Measurements from ENCODE around the gene PUM2.
"Not testable (repeated sequence)": the region's sequence is repeated elsewhere in the genome, so short reads cannot be mapped to it uniquely, and the experiment has no call there.

Gene PUM2

DNA sequence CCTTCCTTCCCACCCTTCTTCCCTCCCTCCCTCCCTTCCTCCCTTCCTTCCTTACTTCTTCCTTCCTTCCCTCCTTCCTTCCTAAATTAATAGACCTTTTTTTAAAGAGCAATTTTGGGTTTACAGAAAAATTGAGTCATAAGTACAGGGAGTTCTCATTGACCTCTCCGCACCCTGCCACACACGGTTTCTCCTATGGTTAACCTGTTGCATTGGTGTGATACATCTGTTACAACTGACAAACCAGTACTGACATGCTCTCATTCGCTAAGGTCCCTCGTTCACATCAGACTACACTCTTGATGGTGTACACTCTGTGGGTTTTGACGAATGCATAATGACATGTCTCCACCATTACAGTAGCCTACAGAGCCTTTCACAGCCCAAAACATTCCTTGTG, 114.1 kb downstream of the PUM2 start:
- in situ Hi-C loops (cut with MboI; ENCODE audit: low sequenced_read_pairs, unreplicated experiment) = loop anchor here (25.0 kb wide), 1 partner anchor 401 kb away; no protein-coding TSS in a partner anchor
- DNase-seq (ENCODE audit: low spot score) = no peak
- TF ChIP-seq CTCF (IDR thresholded peaks at IDR 0.05; ENCODE audit: borderline replicate concordance, control extremely low read depth, extremely low read depth, insufficient read depth, missing control alignments) = no peak

- in situ Hi-C loops (cut with MboI; ENCODE audit: low sequenced_read_pairs, unreplicated experiment) = loop anchor here (25.0 kb wide), 1 partner anchor 402 kb away; no protein-coding TSS in a partner anchor
- no peak for DNase-seq (ENCODE audit: low spot score)
- TF ChIP-seq CTCF (IDR thresholded peaks at IDR 0.05; ENCODE audit: borderline replicate concordance, control extremely low read depth, extremely low read depth, insufficient read depth, missing control alignments) = no peak
These were observed 114.9 kb downstream of the PUM2 start for GRCh38 chr2:20235655-20236305.

DNA sequence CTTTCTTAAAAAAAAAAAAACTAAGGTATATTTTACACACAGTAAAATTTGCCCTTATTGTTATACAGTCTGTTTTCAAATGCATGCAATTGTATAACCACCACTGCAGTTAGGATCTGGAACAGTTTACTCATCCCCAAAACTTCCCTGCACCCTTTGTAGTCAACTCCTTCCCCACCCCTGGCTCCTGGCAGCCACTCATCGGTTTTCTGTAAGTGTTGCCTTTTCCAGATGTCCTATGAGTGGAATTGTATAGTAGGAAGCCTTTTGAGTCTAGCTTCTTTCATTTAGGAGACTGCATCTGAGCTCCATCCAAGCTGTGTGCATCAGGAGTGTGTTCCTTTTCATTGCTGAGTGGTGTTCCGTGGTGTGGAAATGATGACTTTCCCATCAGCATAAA, 116.0 kb downstream of the PUM2 start:
- in situ Hi-C loops (cut with MboI; ENCODE audit: low sequenced_read_pairs, unreplicated experiment) = loop anchor here (25.0 kb wide), 1 partner anchor 403 kb away; no protein-coding TSS in a partner anchor
- DNase-seq (ENCODE audit: low spot score) = not testable (repeated sequence)

DNA sequence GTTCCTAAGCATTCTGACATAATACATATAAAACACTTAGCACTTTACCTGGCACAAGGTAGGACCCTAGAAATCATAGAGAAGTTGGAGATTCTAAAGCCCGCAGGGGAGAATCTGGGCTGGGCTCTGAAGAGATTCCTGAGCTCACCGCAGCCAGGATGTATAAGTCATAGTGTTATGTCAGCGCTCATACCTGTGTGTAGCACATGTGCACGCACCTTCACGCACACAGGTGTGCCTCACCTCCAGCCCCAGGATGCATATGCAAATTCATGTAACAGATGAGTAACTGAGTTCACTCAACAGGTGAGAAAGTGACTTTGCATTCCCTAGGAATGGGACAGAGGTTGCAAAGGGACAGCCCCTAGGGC, 117.8 kb downstream of the PUM2 start:
- TF ChIP-seq CTCF (IDR thresholded peaks at IDR 0.05; ENCODE audit: borderline replicate concordance, control extremely low read depth, extremely low read depth, insufficient read depth, missing control alignments) = no peak
- in situ Hi-C loops (cut with MboI; ENCODE audit: low sequenced_read_pairs, unreplicated experiment) = loop anchor here (25.0 kb wide), 1 partner anchor 404 kb away; no protein-coding TSS in a partner anchor
- DNase-seq (ENCODE audit: low spot score) = no peak

GRCh38 chr2:20231598-20232026, 119.0 kb downstream of the PUM2 start:
- no peak for TF ChIP-seq CTCF (IDR thresholded peaks at IDR 0.05; ENCODE audit: borderline replicate concordance, control extremely low read depth, extremely low read depth, insufficient read depth, missing control alignments)
- no peak for DNase-seq (ENCODE audit: low spot score)
- in situ Hi-C loops (cut with MboI; ENCODE audit: low sequenced_read_pairs, unreplicated experiment) = loop anchor here (25.0 kb wide), 1 partner anchor 406 kb away; no protein-coding TSS in a partner anchor

- in situ Hi-C loops (cut with MboI; ENCODE audit: low sequenced_read_pairs, unreplicated experiment) = loop anchor here (25.0 kb wide), 1 partner anchor 406 kb away; no protein-coding TSS in a partner anchor
- TF ChIP-seq CTCF (IDR thresholded peaks at IDR 0.05; ENCODE audit: borderline replicate concordance, control extremely low read depth, extremely low read depth, insufficient read depth, missing control alignments) = no peak
- DNase-seq (ENCODE audit: low spot score) = no peak
These were observed 119.5 kb downstream of the PUM2 start for GRCh38 chr2:20231159-20231558.

DNA sequence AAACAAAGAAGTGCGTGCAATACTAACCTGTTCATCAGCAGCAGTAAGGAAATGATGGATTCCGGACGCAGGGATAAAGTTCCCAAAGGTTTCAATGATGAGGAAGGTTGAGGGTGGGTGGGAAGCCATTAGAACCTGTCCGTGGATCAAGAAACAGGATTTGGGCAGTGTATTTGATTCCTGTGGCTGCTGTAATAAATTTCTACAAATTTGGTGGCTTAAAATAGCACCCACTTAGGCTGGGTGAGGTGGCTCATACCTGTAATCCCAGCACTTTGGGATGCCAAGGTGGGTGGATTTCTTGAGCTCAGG, 120.6 kb downstream of the PUM2 start:
- in situ Hi-C loops (cut with MboI; ENCODE audit: low sequenced_read_pairs, unreplicated experiment) = loop anchor here (25.0 kb wide), 1 partner anchor 407 kb away; no protein-coding TSS in a partner anchor
- no peak for DNase-seq (ENCODE audit: low spot score)
- TF ChIP-seq CTCF (IDR thresholded peaks at IDR 0.05; ENCODE audit: borderline replicate concordance, control extremely low read depth, extremely low read depth, insufficient read depth, missing control alignments) = no peak

Measured in GM13976 (cell line).